Liver (tissue), 3 donors: ENCODE data around the gene TUBGCP5.

ENCODE experiments used
- EGR1 ChIP-seq, 2 donors: IDR thresholded peaks; 2 replicates each; pipeline ENCODE4 v1.6.1; 2016 to 2018; ENCODE audit warnings: antibody characterized with exemption in 2 of 2, low read depth in 2 of 2
- FOXA1 ChIP-seq: IDR thresholded peaks from 2 replicates; pipeline ENCODE4 v1.6.1; 2016; ENCODE audit warnings: antibody characterized with exemption
- GABPA ChIP-seq, 2 donors: IDR thresholded peaks in 1 of 2; conservative IDR thresholded peaks in 1 of 2; 2 replicates each; pipeline ENCODE4 v1.6.1; 2016; ENCODE audit warnings: antibody characterized with exemption in 2 of 2, mild to moderate bottlenecking in 1 of 2, moderate library complexity in 1 of 2
- JUND ChIP-seq, 2 donors: IDR thresholded peaks; 2 replicates each; pipeline ENCODE4 v1.6.1; 2016; ENCODE audit warnings: antibody characterized with exemption in 2 of 2
- RAD21 ChIP-seq, 2 donors: IDR thresholded peaks; 2 replicates each; pipeline ENCODE4 v1.6.1; 2016; ENCODE audit warnings: antibody characterized with exemption in 2 of 2, mild to moderate bottlenecking in 2 of 2
- RXRA ChIP-seq, 2 donors: IDR thresholded peaks; 2 replicates each; pipeline ENCODE4 v1.6.1; 2017 to 2018; ENCODE audit warnings: antibody characterized with exemption in 2 of 2, mild to moderate bottlenecking in 1 of 2
- SP1 ChIP-seq: IDR thresholded peaks from 2 replicates; pipeline ENCODE4 v1.6.1; 2018; ENCODE audit warnings: antibody characterized with exemption, mild to moderate bottlenecking
- TAF1 ChIP-seq: conservative IDR thresholded peaks from 2 replicates; pipeline ENCODE4 v1.6.1; 2016; ENCODE audit warnings: antibody characterized with exemption, mild to moderate bottlenecking
- YY1 ChIP-seq: IDR thresholded peaks from 2 replicates; pipeline ENCODE4 v1.6.1; 2016; ENCODE audit warnings: antibody characterized with exemption, mild to moderate bottlenecking
- TF ChIP-seq, protein P1 (sequence below): IDR thresholded peaks from 2 replicates; pipeline ENCODE4 v1.6.1; 2016; ENCODE audit warnings: antibody characterized with exemption, mild to moderate bottlenecking
- TF ChIP-seq, protein P2 (sequence below): fragments of 150-350 bp; IDR thresholded peaks from 2 replicates; pipeline ENCODE4 v1.5.1; 2017; ENCODE audit warnings: improper control_type of control experiment, low read depth, low read length; ENCODE audit not compliant: missing input control
- TF ChIP-seq, protein P3 (sequence below): IDR thresholded peaks from 2 replicates; pipeline ENCODE4 v1.6.1; 2016; ENCODE audit warnings: antibody characterized with exemption
- TF ChIP-seq, protein P4 (sequence below): IDR thresholded peaks from 2 replicates; pipeline ENCODE4 v1.6.1; 2016; ENCODE audit warnings: antibody characterized with exemption
- TF ChIP-seq, protein P5 (sequence below): IDR thresholded peaks from 2 replicates; pipeline ENCODE4 v1.6.1; 2016; ENCODE audit warnings: antibody characterized with exemption
- donor health status: healthy.
- donor health status: healthy.

DNA sequence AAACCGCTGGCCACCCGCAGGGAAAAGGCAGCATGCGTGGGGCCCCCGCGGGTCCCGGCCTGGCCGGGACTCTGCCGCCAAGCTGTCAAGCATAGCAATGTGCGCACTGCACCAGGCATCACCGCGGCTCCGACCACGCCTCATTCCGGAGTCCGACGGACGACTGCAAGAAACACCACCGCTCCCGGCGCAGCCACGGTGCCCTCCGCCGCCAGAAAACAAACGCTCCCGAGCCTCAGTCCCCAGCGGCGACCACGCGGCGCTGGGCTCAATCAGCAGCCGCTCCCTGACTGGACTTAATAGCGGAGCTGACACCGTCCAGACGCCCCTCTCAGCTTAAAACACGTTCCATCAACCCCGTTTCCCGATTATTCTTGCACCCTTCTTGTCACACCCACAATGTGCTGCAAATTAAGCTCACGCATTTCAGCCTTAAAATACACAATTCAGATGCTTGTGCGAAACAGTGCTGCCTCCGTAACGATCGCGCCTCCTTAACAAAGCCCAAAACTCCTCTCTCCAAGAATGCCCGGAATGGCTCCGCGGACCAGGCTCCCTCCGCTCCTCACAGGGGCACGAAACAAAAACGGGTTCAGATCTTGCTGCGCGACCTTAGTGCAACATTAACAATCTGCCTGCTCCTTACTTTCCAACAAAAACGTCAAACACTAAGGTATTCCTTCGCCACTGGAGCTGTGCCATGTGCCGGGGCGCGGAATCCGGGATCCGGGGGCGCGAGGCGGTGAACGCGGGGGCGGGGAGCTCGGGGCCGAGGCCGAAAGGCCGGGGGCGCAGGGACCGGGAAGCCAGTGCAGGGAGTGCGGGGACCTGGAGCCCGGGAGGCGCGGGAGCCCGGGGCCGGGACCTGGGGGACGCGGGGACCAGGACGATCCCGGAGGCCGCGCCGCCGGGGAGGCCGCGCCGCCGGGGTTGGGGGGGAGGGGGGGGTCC is 59.9 kb downstream of the TUBGCP5 start:
- TF ChIP-seq, protein P1, sequence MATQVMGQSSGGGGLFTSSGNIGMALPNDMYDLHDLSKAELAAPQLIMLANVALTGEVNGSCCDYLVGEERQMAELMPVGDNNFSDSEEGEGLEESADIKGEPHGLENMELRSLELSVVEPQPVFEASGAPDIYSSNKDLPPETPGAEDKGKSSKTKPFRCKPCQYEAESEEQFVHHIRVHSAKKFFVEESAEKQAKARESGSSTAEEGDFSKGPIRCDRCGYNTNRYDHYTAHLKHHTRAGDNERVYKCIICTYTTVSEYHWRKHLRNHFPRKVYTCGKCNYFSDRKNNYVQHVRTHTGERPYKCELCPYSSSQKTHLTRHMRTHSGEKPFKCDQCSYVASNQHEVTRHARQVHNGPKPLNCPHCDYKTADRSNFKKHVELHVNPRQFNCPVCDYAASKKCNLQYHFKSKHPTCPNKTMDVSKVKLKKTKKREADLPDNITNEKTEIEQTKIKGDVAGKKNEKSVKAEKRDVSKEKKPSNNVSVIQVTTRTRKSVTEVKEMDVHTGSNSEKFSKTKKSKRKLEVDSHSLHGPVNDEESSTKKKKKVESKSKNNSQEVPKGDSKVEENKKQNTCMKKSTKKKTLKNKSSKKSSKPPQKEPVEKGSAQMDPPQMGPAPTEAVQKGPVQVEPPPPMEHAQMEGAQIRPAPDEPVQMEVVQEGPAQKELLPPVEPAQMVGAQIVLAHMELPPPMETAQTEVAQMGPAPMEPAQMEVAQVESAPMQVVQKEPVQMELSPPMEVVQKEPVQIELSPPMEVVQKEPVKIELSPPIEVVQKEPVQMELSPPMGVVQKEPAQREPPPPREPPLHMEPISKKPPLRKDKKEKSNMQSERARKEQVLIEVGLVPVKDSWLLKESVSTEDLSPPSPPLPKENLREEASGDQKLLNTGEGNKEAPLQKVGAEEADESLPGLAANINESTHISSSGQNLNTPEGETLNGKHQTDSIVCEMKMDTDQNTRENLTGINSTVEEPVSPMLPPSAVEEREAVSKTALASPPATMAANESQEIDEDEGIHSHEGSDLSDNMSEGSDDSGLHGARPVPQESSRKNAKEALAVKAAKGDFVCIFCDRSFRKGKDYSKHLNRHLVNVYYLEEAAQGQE: no peak
- TF ChIP-seq, protein P2, sequence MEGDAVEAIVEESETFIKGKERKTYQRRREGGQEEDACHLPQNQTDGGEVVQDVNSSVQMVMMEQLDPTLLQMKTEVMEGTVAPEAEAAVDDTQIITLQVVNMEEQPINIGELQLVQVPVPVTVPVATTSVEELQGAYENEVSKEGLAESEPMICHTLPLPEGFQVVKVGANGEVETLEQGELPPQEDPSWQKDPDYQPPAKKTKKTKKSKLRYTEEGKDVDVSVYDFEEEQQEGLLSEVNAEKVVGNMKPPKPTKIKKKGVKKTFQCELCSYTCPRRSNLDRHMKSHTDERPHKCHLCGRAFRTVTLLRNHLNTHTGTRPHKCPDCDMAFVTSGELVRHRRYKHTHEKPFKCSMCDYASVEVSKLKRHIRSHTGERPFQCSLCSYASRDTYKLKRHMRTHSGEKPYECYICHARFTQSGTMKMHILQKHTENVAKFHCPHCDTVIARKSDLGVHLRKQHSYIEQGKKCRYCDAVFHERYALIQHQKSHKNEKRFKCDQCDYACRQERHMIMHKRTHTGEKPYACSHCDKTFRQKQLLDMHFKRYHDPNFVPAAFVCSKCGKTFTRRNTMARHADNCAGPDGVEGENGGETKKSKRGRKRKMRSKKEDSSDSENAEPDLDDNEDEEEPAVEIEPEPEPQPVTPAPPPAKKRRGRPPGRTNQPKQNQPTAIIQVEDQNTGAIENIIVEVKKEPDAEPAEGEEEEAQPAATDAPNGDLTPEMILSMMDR: no peak
- no peak for TF ChIP-seq RXRA (IDR thresholded peaks at IDR 0.05)
- TF ChIP-seq EGR1 (IDR thresholded peaks at IDR 0.05; ENCODE audit: low read depth in 2 of 2): no peak
- no peak for TF ChIP-seq TAF1
- TF ChIP-seq, protein P3, sequence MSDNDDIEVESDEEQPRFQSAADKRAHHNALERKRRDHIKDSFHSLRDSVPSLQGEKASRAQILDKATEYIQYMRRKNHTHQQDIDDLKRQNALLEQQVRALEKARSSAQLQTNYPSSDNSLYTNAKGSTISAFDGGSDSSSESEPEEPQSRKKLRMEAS: no peak
- TF ChIP-seq JUND (IDR thresholded peaks at IDR 0.05): no peak
- TF ChIP-seq, protein P4, sequence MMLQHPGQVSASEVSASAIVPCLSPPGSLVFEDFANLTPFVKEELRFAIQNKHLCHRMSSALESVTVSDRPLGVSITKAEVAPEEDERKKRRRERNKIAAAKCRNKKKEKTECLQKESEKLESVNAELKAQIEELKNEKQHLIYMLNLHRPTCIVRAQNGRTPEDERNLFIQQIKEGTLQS: no peak
- no peak for TF ChIP-seq RAD21 (IDR thresholded peaks at IDR 0.05)
- TF ChIP-seq GABPA (IDR thresholded peaks at IDR 0.05 in 1 of 2, conservative IDR thresholded peaks at IDR 0.05 in 1 of 2): no peak
- TF ChIP-seq, protein P5, sequence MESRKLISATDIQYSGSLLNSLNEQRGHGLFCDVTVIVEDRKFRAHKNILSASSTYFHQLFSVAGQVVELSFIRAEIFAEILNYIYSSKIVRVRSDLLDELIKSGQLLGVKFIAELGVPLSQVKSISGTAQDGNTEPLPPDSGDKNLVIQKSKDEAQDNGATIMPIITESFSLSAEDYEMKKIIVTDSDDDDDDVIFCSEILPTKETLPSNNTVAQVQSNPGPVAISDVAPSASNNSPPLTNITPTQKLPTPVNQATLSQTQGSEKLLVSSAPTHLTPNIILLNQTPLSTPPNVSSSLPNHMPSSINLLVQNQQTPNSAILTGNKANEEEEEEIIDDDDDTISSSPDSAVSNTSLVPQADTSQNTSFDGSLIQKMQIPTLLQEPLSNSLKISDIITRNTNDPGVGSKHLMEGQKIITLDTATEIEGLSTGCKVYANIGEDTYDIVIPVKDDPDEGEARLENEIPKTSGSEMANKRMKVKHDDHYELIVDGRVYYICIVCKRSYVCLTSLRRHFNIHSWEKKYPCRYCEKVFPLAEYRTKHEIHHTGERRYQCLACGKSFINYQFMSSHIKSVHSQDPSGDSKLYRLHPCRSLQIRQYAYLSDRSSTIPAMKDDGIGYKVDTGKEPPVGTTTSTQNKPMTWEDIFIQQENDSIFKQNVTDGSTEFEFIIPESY: no peak
- no peak for TF ChIP-seq YY1
- TF ChIP-seq FOXA1: no peak
- TF ChIP-seq SP1: no peak
